H1 (cell line): ENCODE measurements around the gene ACTR5. TPM values are rescaled to one million over a fixed set of nuclear protein-coding genes. Genes with fewer than 3 reads are reported as not detected.

Experiments
- CTCF ChIA-PET: fragments of 300-600 bp; sonication (Branson Sonifier 250); formaldehyde crosslinking; loops from one replicate; lab custom pipeline; 2021; ENCODE audit not compliant: partially characterized antibody; lab: Charles Lee
- POLR2A ChIA-PET: fragments of 300-600 bp; sonication (Branson Sonifier 250); formaldehyde crosslinking; loops from one replicate; lab custom pipeline; 2021; ENCODE audit warnings: inconsistent platforms; ENCODE audit not compliant: partially characterized antibody; lab: Charles Lee
- DNase-seq, 2 experiments: peaks; one replicate each; pipeline versions ENCODE4 v3.0.0 to v3.0.0-alpha.2; 2010 to 2022; ENCODE audit warnings: low spot score in 2 of 2, low read depth in 1 of 2, mixed read lengths in 1 of 2
- FAIRE-seq: peaks from 2 replicates; lab custom pipeline; 2011; peaks lifted over from hg19 to GRCh38; lab: Jason Lieb, UNC
- H2AFZ ChIP-seq: 2 replicates; pipeline ENCODE4 v1.8.1; 2012; ENCODE audit warnings: low read length, inconsistent platforms
- H2AK5ac ChIP-seq: 2 replicates; pipeline ENCODE4 v1.6.1; 2013; ENCODE audit warnings: low read depth, low read length
- H2BK120ac ChIP-seq: replicated peaks from 2 replicates; pipeline ENCODE3; 2013; ENCODE audit warnings: low read depth, low read length, inconsistent platforms
- H2BK12ac ChIP-seq: 2 replicates; pipeline ENCODE4 v1.6.1; 2013; ENCODE audit warnings: low read depth, low read length
- H2BK15ac ChIP-seq: 2 replicates; pipeline ENCODE4 v1.6.1; 2013; ENCODE audit warnings: low read length
- H2BK20ac ChIP-seq: 2 replicates; pipeline ENCODE4 v1.6.1; 2013; ENCODE audit warnings: low read length
- H2BK5ac ChIP-seq: 2 replicates; pipeline ENCODE4 v1.6.1; 2013; ENCODE audit warnings: low read depth, low read length
- H3K14ac ChIP-seq: 2 replicates; pipeline ENCODE4 v1.6.1; 2013; ENCODE audit warnings: inconsistent platforms; ENCODE audit not compliant: insufficient read length
- H3K18ac ChIP-seq: 2 replicates; pipeline ENCODE4 v1.6.1; 2013; ENCODE audit warnings: low read length; ENCODE audit errors: extremely low read depth
- H3K23ac ChIP-seq: 2 replicates; pipeline ENCODE4 v1.6.1; 2013; ENCODE audit warnings: inconsistent platforms; ENCODE audit not compliant: insufficient read length
- H3K23me2 ChIP-seq: 2 replicates; pipeline ENCODE4 v1.6.1; 2013; ENCODE audit warnings: low read depth, low read length
- H3K27ac ChIP-seq: 2 replicates; pipeline ENCODE4 v1.6.1; 2011; ENCODE audit warnings: low read depth, low read length, inconsistent platforms
- H3K27me3 ChIP-seq, 4 experiments: replicated peaks in 1 of 4; 1 replicate in 1 of 4; 2 replicates in 3 of 4; pipeline versions ENCODE4 v1.6.1 to v1.8.1; 2011 to 2013; ENCODE audit warnings: low read length in 3 of 4, mild to moderate bottlenecking in 3 of 4, inconsistent platforms in 2 of 4, mixed read lengths in 2 of 4, moderate library complexity in 1 of 4; ENCODE audit not compliant: control insufficient read depth in 3 of 4, insufficient read depth in 3 of 4; ENCODE audit errors: extremely low read depth in 1 of 4
- H3K36me3 ChIP-seq, 4 experiments: 2 replicates each; pipeline versions ENCODE4 v1.6.1 to v1.8.1; 2011 to 2013; ENCODE audit warnings: mild to moderate bottlenecking in 4 of 4, low read length in 3 of 4, moderate library complexity in 2 of 4, control low read depth in 1 of 4, inconsistent platforms in 1 of 4; ENCODE audit not compliant: insufficient read depth in 4 of 4, control insufficient read depth in 2 of 4
- H3K4ac ChIP-seq: replicated peaks from 2 replicates; pipeline ENCODE3; 2013; ENCODE audit warnings: low read length, low read depth, mixed read lengths, inconsistent platforms; ENCODE audit not compliant: insufficient read length
- H3K4me1 ChIP-seq, 4 experiments: replicated peaks in 1 of 4; 1 replicate in 1 of 4; 2 replicates in 3 of 4; pipeline versions ENCODE4 v1.6.1 to v1.8.1; 2011 to 2013; ENCODE audit warnings: low read length in 3 of 4, inconsistent platforms in 2 of 4, mixed read lengths in 1 of 4; ENCODE audit not compliant: insufficient read depth in 4 of 4, control insufficient read depth in 3 of 4
- H3K4me2 ChIP-seq, 2 experiments: 2 replicates each; pipeline versions ENCODE4 v1.6.1 to v1.8.1; 2011 to 2013; ENCODE audit warnings: low read depth in 2 of 2, low read length in 2 of 2, control low read depth in 1 of 2, inconsistent platforms in 1 of 2, mild to moderate bottlenecking in 1 of 2; ENCODE audit not compliant: insufficient read depth in 1 of 2
- H3K4me3 ChIP-seq, 4 experiments: fragments of 200-600, 300-600 bp in 1 of 4; sonication (generic), shearing (Covaris generic), sonication (Bioruptor Twin) in 1 of 4; 2 replicates each; pipeline versions ENCODE4 v1.5.1 to v1.8.1; 2011 to 2016; ENCODE audit warnings: low read length in 4 of 4, low read depth in 3 of 4, control low read depth in 2 of 4, inconsistent platforms in 2 of 4, mild to moderate bottlenecking in 2 of 4, mixed read lengths in 1 of 4, moderate library complexity in 1 of 4; ENCODE audit not compliant: insufficient read depth in 2 of 4; ENCODE audit errors: extremely low read depth in 1 of 4
- H3K56ac ChIP-seq: replicated peaks from 2 replicates; pipeline ENCODE3; 2013; ENCODE audit warnings: low read depth, mild to moderate bottlenecking, mixed read lengths, low read length, inconsistent platforms; ENCODE audit not compliant: insufficient read length
- H3K79me1 ChIP-seq: 2 replicates; pipeline ENCODE4 v1.6.1; 2013; ENCODE audit warnings: low read depth, low read length, control low read depth
- H3K79me2 ChIP-seq, 2 experiments: 2 replicates each; pipeline versions ENCODE4 v1.6.1 to v1.8.1; 2012 to 2013; ENCODE audit warnings: low read length in 2 of 2, mild to moderate bottlenecking in 2 of 2, inconsistent platforms in 1 of 2; ENCODE audit not compliant: insufficient read depth in 2 of 2, control insufficient read depth in 1 of 2
- H3K9ac ChIP-seq, 4 experiments: replicated peaks in 1 of 4; 1 replicate in 1 of 4; 2 replicates in 3 of 4; pipeline versions ENCODE4 v1.6.1 to v1.8.1; 2011 to 2013; ENCODE audit warnings: low read depth in 3 of 4, low read length in 3 of 4, control low read depth in 2 of 4, mild to moderate bottlenecking in 2 of 4, moderate library complexity in 2 of 4, inconsistent platforms in 1 of 4; ENCODE audit errors: extremely low read depth in 1 of 4
- H3K9me3 ChIP-seq, 2 experiments: 2 replicates each; pipeline versions ENCODE4 v1.6.1 to v1.8.1; 2012 to 2013; ENCODE audit warnings: mild to moderate bottlenecking in 2 of 2, moderate library complexity in 2 of 2, control low read depth in 1 of 2, inconsistent platforms in 1 of 2, low read depth in 1 of 2, low read length in 1 of 2, mixed read lengths in 1 of 2; ENCODE audit not compliant: insufficient read depth in 2 of 2
- H4K20me1 ChIP-seq, 2 experiments: replicated peaks in 1 of 2; 2 replicates each; pipeline versions ENCODE3 to v1.8.1; 2011 to 2013; ENCODE audit warnings: inconsistent platforms in 2 of 2, low read length in 2 of 2, mild to moderate bottlenecking in 1 of 2; ENCODE audit not compliant: insufficient read depth in 2 of 2, control insufficient read depth in 1 of 2
- H4K5ac ChIP-seq: 2 replicates; pipeline ENCODE4 v1.6.1; 2013; ENCODE audit warnings: low read length, low read depth, mixed read lengths, inconsistent platforms; ENCODE audit not compliant: insufficient read length
- H4K8ac ChIP-seq: 2 replicates; pipeline ENCODE4 v1.8.0; 2013; ENCODE audit warnings: mild to moderate bottlenecking, moderate library complexity, low read length, inconsistent platforms; ENCODE audit not compliant: insufficient read depth; ENCODE audit errors: extremely low read depth
- H4K91ac ChIP-seq: replicated peaks from 2 replicates; pipeline ENCODE3; 2013; ENCODE audit warnings: low read length, mixed read lengths, inconsistent platforms; ENCODE audit not compliant: insufficient read length
- BRCA1 ChIP-seq: IDR thresholded peaks from 2 replicates; pipeline ENCODE4 v1.6.1; 2012; ENCODE audit warnings: low read depth, low read length, improper control_type of control experiment
- CTBP2 ChIP-seq: IDR thresholded peaks from 2 replicates; pipeline ENCODE4 v1.7.0; 2011; ENCODE audit warnings: borderline replicate concordance, mild to moderate bottlenecking, moderate library complexity, mixed read lengths, low read length; ENCODE audit not compliant: insufficient read depth, insufficient read length
- E2F6 ChIP-seq: IDR thresholded peaks from 2 replicates; pipeline ENCODE4 v1.6.1; 2012; ENCODE audit warnings: inconsistent platforms
- JUN ChIP-seq: IDR thresholded peaks from 2 replicates; pipeline ENCODE4 v1.6.1; 2011; ENCODE audit warnings: low read depth, mild to moderate bottlenecking, improper control_type of control experiment, low read length
- JUND ChIP-seq: IDR thresholded peaks from 2 replicates; pipeline ENCODE4 v1.6.1; 2011; ENCODE audit warnings: mild to moderate bottlenecking, improper control_type of control experiment, low read length
- MAFK ChIP-seq: IDR thresholded peaks from 2 replicates; pipeline ENCODE4 v1.6.1; 2012; ENCODE audit warnings: low read depth, mild to moderate bottlenecking, improper control_type of control experiment, low read length
- SIRT6 ChIP-seq: IDR thresholded peaks from one replicate; pipeline ENCODE4 v1.7.1; 2012; ENCODE audit warnings: low read length, inconsistent platforms
- SIX5 ChIP-seq: IDR thresholded peaks from 2 replicates; pipeline ENCODE4 v1.6.1; 2011; ENCODE audit warnings: mild to moderate bottlenecking, low read depth, low read length
- SP2 ChIP-seq: IDR thresholded peaks from 2 replicates; pipeline ENCODE4 v1.6.1; 2012; ENCODE audit warnings: mild to moderate bottlenecking, low read length, inconsistent platforms
- SP4 ChIP-seq: IDR thresholded peaks from 2 replicates; pipeline ENCODE4 v1.6.1; 2012; ENCODE audit warnings: low read length, inconsistent platforms
- SRF ChIP-seq: IDR thresholded peaks from 2 replicates; pipeline ENCODE4 v1.6.1; 2011; ENCODE audit warnings: mild to moderate bottlenecking, low read depth, low read length, moderate library complexity
- USF2 ChIP-seq: IDR thresholded peaks from 2 replicates; pipeline ENCODE4 v1.6.1; 2011; ENCODE audit warnings: low read length, improper control_type of control experiment
- YY1 ChIP-seq: IDR thresholded peaks from 2 replicates; pipeline ENCODE4 v1.6.1; 2011; ENCODE audit warnings: low read depth, mild to moderate bottlenecking, low read length
- WGBS, 2 experiments: shearing (Covaris generic) in 1 of 2; methylation state at CpG; one replicate each; pipeline versions ENCODE4 v1.1.6 to v1.1.7; 2013 to 2015; ENCODE audit warnings: low lambda C conversion rate in 2 of 2, mixed read lengths in 2 of 2, inconsistent platforms in 1 of 2, low coverage in 1 of 2, missing lambda C conversion rate in 1 of 2; ENCODE audit not compliant: insufficient replicate concordance in 2 of 2, insufficient coverage in 1 of 2, insufficient read length in 1 of 2; ENCODE audit errors: extremely low coverage in 1 of 2, missing lambda C conversion rate in 1 of 2; 5-methylcytosine and 5-hydroxymethylcytosine counted together
- polyA plus RNA-seq, 7 experiments: library from polyadenylated mRNA; depleted of rRNA in 3 of 7; stranded (reverse) in 5 of 7; unstranded in 2 of 7; fragments of >200 nt in 5 of 7; fragments of 200-250 nt in 2 of 7; gene quantifications; 1 replicate in 5 of 7; 2 replicates in 1 of 7; 4 replicates in 1 of 7; pipeline versions ENCODE4 v1.2.1 to v1.2.3, GENCODE V29; 2011 to 2013; ENCODE audit warnings: missing spikeins in 2 of 7, mixed read lengths in 2 of 7
- total RNA-seq: library from RNA; stranded (reverse); fragmentation: NEBNext Ultra II Directional; extraction: Animal tissue kit (Norgen Biotek cat#: 25700); gene quantifications from 2 replicates; pipeline ENCODE4 v1.2.1, GENCODE V29; 2021

Gene ACTR5
- total and polyA plus RNA-seq, 2 of the 8 experiments (the other 6 are each of a cell fraction or from before 2014, with no cell fraction given) = 10.4 to 14.4 TPM

GRCh38 chr20:38766071-38766470, 17.8 kb downstream of the ACTR5 start:
- POLR2A ChIA-PET = interaction anchor here (2.4 kb wide), 1 partner anchor 13 kb away, joined by 13 read pairs; no protein-coding TSS in a partner anchor
- no peak overlapping the region for H3K4me2 ChIP-seq
- no peak for FAIRE-seq
- no peak for TF ChIP-seq SP4
- TF ChIP-seq E2F6 = no peak
- no peak for TF ChIP-seq JUN
- no peak for TF ChIP-seq MAFK
- TF ChIP-seq CTBP2 = no peak
- no peak for TF ChIP-seq SRF
- TF ChIP-seq JUND = no peak
- no peak for TF ChIP-seq SP2
- no peak for TF ChIP-seq SIRT6
- no peak for TF ChIP-seq USF2
- TF ChIP-seq SIX5 = no peak
- no peak for TF ChIP-seq YY1
- no peak for TF ChIP-seq BRCA1

More at GRCh38 chr20:38766071-38766470, 17.8 kb downstream of the ACTR5 start:
- Histone ChIP-seq H4K91ac (no peak overlapping the region), H2BK12ac (no peak overlapping the region), H3K9me3 (no peaks in the 10 kb centered on the region), H2AK5ac (no peak overlapping the region), H3K23ac (no peak overlapping the region), H3K56ac (no peak overlapping the region), H2BK5ac (no peak overlapping the region), H4K8ac (no peak overlapping the region), H3K27ac (no peak overlapping the region), H3K4me3 (no peak overlapping the region), H2BK20ac (no peak overlapping the region), H4K20me1 (no peaks in the 10 kb centered on the region), H3K18ac (no peak overlapping the region), H2BK15ac (no peak overlapping the region), H2BK120ac (no peak overlapping the region), H3K4me1 (0 out of 7 replicates have a peak, but pooled peaks cover 0 to 2% (median 0%) of the 10 kb centered on the region in 4 experiments), H3K14ac (no peak overlapping the region), H2AFZ (no peak overlapping the region), H3K23me2 (no peaks in the 10 kb centered on the region), H3K36me3 (peaks cover 2 to 42% (median 17%) of the 10 kb centered on the region in 4 experiments; a peak in 7 of 8 replicates), H3K4ac (no peak overlapping the region), H4K5ac (no peak overlapping the region), H3K79me1 (no peaks in the 10 kb centered on the region; the same call in 1 of the 2 replicates), H3K9ac (no peak overlapping the region), H3K79me2 (no peaks in the 10 kb centered on the region), H3K27me3 (no peaks in the 10 kb centered on the region)
- DNase-seq = no peak
- CTCF ChIA-PET = interaction anchor here (0.9 to 2.5 kb wide), 7 partner anchors 9 to 113 kb away, joined by 3 to 18 read pairs (median 3); no protein-coding TSS in a partner anchor
- WGBS, 2 experiments = 95% methylated on average over 4 of the region's 4 CpGs; no CpG with 5 or more reads in 1 of the 2 experiments
